ENCODE data around the gene ACHE.

GRCh38 chr7:100856871-100857282 lies 38.8 kb downstream of the ACHE start:
- TF ChIP-seq CTCF (IDR thresholded peaks at IDR 0.05) (no peak), EZH2phosphoT487 (IDR thresholded peaks at IDR 0.05) (no peak), EZH2 (IDR thresholded peaks at IDR 0.05) (no peak)
